ENCODE data around the gene CARD9. TPM values are rescaled to one million over a fixed set of nuclear protein-coding genes. Genes with fewer than 3 reads are reported as not detected.

The CARD9 gene
- total RNA-seq, 1 experiment from 2014 or later, result 5.6 TPM

- Mint-ChIP-seq H3K36me3 (ENCODE audit: insufficient read depth in 1 of 3, low read depth in 3 of 3) (peaks cover 0 to 3% (median 0%) of the 10 kb centered on the region in 3 experiments; a peak in 1 of 7 replicates), H3K27me3 (ENCODE audit: low read depth) (no peaks in the 10 kb centered on the region), H3K27ac (no peak overlapping the region), H3K9me3 (no peaks in the 10 kb centered on the region), H3K4me3 (no peak overlapping the region), H3K4me1 (no peaks in the 10 kb centered on the region; a peak in 1 of 4 replicates)
- Histone ChIP-seq H2BK5ac (ENCODE audit: insufficient read length, low read length) (no peak overlapping the region), H3K79me1 (ENCODE audit: insufficient read depth, low read depth, low read length, poor library complexity, severe bottlenecking) (no peaks in the 10 kb centered on the region), H3K9ac (ENCODE audit: extremely low read depth, insufficient read length, low read length) (no peak overlapping the region), H3K14ac (ENCODE audit: insufficient read depth, low read length) (no peak overlapping the region; the same call in 1 of the 2 replicates), H3K23ac (ENCODE audit: insufficient read length, low read depth, low read length) (no peak overlapping the region), H3K4me1 (ENCODE audit: insufficient read depth, low read length) (no peaks in the 10 kb centered on the region), H2BK20ac (ENCODE audit: low read depth, low read length, poor library complexity, severe bottlenecking) (no peak overlapping the region), H2AFZ (ENCODE audit: low read length) (no peak overlapping the region), H3K56ac (ENCODE audit: insufficient read length, low read depth, low read length) (no peak overlapping the region), H4K8ac (replicated peaks; ENCODE audit: insufficient read length, low read depth, low read length) (no peak overlapping the region), H2BK12ac (ENCODE audit: insufficient read length, low read depth, low read length) (no peak overlapping the region), H2BK120ac (ENCODE audit: low read depth, low read length, poor library complexity, severe bottlenecking) (no peak overlapping the region), H3K4ac (ENCODE audit: low read depth, low read length) (no peak overlapping the region), H3K27ac (ENCODE audit: insufficient read length, low read depth, low read length) (no peak overlapping the region), H4K20me1 (ENCODE audit: control insufficient read depth, insufficient read depth, insufficient read length) (no peaks in the 10 kb centered on the region), H2BK15ac (ENCODE audit: low read depth, low read length) (no peak overlapping the region), H3K27me3 (ENCODE audit: insufficient read depth, low read length) (no peaks in the 10 kb centered on the region), H3K79me2 (ENCODE audit: insufficient read depth, low read length) (no peaks in the 10 kb centered on the region), H4K91ac (ENCODE audit: insufficient read length, low read depth, low read length) (no peak overlapping the region), H3K4me2 (ENCODE audit: insufficient read depth, insufficient read length, low read length) (no peak overlapping the region), H3K18ac (ENCODE audit: insufficient read length, low read depth, low read length) (no peak overlapping the region), H4K5ac (ENCODE audit: insufficient read length, low read depth, low read length) (no peak overlapping the region), H3K23me2 (ENCODE audit: insufficient read length, low read depth, low read length, poor library complexity, severe bottlenecking) (no peaks in the 10 kb centered on the region), H3K9me3 (ENCODE audit: control insufficient read depth, low read depth, low read length) (no peaks in the 10 kb centered on the region), H3T11ph (ENCODE audit: low read length) (no peak overlapping the region), H2AK5ac (ENCODE audit: insufficient read length, low read length) (no peak overlapping the region)
- no peak for DNase-seq
- WGBS (ENCODE audit: extremely low coverage, insufficient read length, low lambda C conversion rate), result no CpG with 5 or more reads among the region's 13 CpGs
- TF ChIP-seq CTCF (conservative IDR thresholded peaks at IDR 0.05), result no peak
These were observed 19.5 kb downstream of the CARD9 start for GRCh38 chr9:136353757-136354488.

All from H9 (cell line).